Hematopoietic multipotent progenitor cell treated with erythropoietin and hydrocortisone succinate and interleukin-3 and kit ligand, for 4 days (in vitro differentiated cells): ENCODE results near the gene LYST.
"Not testable (repeated sequence)": the region's sequence is repeated elsewhere in the genome, so short reads cannot be mapped to it uniquely, and the experiment has no call there.

Experiments
- DNase-seq: peaks from one replicate; pipeline ENCODE4 v3.0.0-alpha.2; 2015

LYST gene

GRCh38 chr1:235649368-235650163, 217.1 kb downstream of the LYST start, which contains the start of gene GNG4:
TSS of gene GNG4 (minus strand) at chr1:235649784. CDS start at chr1:235583838, 65,946 bp downstream.
- DNase-seq, result peak; percentile 50

DNA sequence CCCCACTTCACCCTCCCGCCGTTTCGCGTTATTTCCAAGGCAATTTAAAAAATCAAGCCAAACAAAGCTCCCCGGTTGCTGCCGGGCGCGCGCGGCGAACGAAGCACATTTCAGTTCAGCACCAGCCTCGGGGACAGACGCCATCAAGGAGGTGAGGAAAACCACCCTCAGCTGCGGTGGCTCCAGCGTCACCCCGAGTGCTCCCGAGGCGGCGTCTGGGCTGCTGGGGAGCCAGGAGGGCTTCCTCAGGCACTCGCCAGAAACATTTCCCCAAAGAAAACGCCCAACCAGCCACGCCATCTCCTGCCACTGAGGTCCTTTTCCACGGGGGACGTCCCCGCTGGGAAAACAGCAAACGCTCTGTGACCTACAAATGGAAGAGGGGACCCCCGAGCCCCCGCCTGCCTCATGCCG, 217.7 kb downstream of the LYST start:
- DNase-seq, result peak; percentile 86

DNA sequence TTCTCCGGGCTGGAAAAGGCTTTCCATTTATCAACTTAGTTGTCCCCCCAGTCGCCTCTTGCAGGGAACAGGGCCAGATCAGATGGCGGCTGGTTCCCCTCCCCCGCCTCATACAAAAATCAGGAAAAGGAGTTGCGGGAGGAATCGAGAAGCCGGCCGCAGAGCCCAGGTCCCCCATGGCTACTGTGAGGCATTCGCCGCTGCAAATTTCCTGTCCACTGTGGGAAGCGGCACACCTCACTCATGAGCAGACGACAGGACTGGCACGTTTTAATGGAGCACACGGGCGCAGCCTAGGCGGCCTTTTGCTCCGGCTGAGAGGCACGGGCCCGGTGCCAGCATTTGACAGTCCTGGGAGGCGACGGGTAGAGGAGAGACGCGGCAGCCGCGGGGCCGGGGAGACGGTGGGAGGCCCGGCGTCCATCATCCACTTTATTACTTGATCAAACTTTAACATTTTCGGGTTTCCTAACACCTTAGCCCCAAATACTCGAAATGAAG, 218.2 kb downstream of the LYST start:
- DNase-seq, result peak; percentile 48

GRCh38 chr1:235647537-235647936, 219.2 kb downstream of the LYST start:
- DNase-seq, result not testable (repeated sequence)

DNA sequence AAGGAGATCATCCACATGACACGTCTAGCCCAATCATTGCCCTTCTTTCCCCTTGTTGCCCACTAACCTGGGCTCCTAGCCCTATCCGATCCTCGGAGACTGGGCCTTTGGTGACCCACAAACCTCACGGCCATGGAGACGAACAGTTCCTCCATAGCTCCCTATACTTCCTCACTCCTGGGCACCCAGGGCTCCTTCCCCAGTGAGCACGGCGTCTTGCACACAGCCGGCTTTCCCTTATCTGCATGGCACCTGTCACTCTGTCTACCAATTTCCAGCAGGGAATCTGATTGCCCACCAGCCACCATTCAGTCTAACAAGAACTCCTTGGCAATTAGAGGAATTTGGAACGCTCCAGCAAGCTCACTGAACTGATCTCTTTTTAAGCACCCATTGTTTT, 220.2 kb downstream of the LYST start:
- DNase-seq, result no peak

- no peak for DNase-seq
Observed at GRCh38 chr1:235644693-235645305, 221.9 kb downstream of the LYST start.

GRCh38 chr1:235643837-235644692, 222.6 kb downstream of the LYST start:
- DNase-seq, result no peak

DNA sequence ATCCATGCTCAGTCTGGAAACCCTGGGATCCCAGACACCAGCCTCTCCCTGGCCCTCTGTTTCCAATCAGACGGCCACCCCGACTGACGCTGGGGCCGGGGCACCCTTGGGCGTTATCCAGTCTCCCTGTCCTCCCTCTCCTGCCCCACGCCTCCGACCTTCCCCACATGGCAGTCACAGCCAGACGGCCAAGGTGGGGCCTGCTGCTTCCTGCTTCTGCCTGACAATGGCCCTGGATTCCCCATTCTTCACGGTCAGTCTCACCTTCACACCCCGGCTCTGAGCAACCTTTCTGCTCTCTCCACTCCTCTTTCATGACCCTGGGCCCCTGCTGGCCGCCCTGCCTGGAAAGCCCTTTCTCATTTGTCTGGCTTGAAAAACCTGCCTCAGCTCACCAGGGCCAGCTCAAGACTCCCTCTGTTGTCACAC, 223.7 kb downstream of the LYST start:
- DNase-seq, result no peak

GRCh38 chr1:235642011-235642942, 224.4 kb downstream of the LYST start:
- peak; percentile 64 for DNase-seq

- DNase-seq, result no peak
Observed at GRCh38 chr1:235640580-235640979, 226.1 kb downstream of the LYST start.

- DNase-seq, result no peak
Observed at GRCh38 chr1:235639226-235640205, 227.2 kb downstream of the LYST start.

DNA sequence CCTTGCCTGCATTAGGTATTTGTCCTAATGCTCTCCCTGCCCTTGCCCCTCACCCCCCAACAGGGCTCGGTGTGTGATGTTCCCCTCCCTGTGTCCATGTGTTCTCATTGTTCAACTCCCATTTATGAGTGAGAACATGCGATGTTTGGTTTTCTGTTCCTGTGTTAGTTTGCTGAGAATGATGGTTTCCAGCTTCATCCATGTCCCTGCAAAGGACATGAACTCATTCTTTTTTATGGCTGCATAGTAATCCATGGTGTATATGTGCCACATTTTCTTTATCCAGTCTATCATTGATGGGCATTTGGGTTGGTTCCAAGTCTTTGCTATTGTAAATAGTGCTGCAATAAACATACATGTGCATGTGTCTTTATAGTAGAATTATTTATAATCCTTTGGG, 228.1 kb downstream of the LYST start:
- DNase-seq, result not testable (repeated sequence)

GRCh38 chr1:235637756-235638534, 228.8 kb downstream of the LYST start:
- DNase-seq, result no peak

DNA sequence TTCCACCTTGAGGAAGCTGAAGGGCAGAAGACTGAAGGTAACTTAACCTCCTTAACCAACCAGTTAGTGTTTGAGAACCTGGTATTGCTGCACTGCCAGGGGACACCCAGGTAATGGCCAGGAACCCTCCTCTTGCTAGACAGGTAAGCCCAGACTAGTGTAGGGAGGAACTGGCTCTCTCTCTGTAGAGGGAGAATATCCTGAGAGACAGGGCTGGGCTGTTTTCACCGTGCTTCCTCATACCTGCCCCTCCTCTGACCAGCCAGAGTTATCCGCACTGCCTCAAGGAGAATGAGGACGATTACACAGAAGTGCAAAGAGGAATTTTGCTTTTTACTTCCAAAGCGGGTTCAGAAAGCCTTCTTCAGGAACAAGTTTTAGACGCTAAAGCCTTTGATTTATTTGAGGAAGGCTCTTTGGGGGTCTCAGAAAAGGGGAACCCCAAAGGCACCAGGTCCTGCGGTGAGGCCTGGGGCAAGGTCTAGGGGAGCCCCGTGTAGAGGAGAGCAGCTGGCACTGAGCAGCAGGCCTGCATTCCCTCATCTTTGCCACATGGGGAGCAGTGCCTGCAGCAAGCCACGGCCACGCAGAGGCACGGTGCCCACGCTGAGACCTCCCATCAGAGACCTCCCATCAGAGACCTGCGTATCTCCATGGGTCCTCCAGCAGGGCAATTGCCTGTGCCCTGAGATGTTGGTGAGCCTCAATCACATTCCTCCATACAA, 230.6 kb downstream of the LYST start:
- no peak for DNase-seq

- peak; percentile 49 for DNase-seq
Observed at GRCh38 chr1:235632506-235633401, 234.0 kb downstream of the LYST start.

GRCh38 chr1:235631816-235632215, 234.9 kb downstream of the LYST start:
- DNase-seq, result no peak

DNA sequence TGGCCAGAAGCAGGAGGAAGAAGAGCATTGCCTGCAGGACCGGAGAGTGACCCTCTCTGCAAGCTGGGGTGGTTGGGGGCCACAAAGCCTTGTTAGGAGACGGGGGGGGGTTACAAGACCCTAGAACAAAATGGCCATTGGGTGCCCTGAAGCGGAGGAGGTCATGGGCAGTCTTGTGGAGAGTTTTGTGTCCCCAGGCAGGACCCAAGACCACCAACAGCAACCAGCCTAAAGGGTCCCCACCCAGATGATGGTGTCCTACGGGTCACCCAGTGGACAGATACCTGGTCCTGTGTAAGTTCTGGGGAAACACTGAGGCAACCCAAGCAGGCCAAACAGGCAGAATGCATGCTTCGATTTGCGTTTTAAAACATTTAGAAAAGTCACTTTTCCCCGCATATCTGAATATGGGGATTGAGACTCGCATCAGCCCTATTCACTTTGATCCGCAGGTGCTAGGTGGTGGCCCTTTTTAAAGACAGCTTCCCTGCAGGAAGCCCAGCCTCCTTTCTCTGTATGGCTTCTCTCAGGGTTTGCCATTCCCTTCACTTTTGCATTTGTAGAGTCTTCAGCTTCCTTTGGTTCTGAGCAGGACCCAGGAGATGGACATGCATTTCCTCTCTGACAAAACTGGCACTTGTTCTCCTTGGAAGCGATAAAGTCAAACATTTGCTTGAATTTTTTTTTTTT, 238.2 kb downstream of the LYST start:
- DNase-seq, result no peak
